Measurements from ENCODE around the gene ZMIZ1. TPM values are rescaled to one million over a fixed set of nuclear protein-coding genes. Genes with fewer than 3 reads are reported as not detected.

The ZMIZ1 gene
- total RNA-seq, 1 donor from 2014 or later: 6.3 TPM

GRCh38 chr10:79193694-79194382 is 125.1 kb downstream of the ZMIZ1 start:
- DNase-seq (ENCODE audit: low read depth) (no peak), FAIRE-seq (peak; percentile 40)
- H3K36me3 ChIP-seq (ENCODE audit: control insufficient read depth, insufficient read depth, low read length): peaks cover 9% of the 10 kb centered on the region
- H3K4me3 ChIP-seq (ENCODE audit: low read depth, low read length): no peak overlapping the region
- H3K27me3 ChIP-seq (ENCODE audit: control insufficient read depth, insufficient read depth, low read length): no peaks in the 10 kb centered on the region
- no peak for TF ChIP-seq CTCF (IDR thresholded peaks at IDR 0.05; ENCODE audit: insufficient read depth, low read length, severe bottlenecking)

DNA sequence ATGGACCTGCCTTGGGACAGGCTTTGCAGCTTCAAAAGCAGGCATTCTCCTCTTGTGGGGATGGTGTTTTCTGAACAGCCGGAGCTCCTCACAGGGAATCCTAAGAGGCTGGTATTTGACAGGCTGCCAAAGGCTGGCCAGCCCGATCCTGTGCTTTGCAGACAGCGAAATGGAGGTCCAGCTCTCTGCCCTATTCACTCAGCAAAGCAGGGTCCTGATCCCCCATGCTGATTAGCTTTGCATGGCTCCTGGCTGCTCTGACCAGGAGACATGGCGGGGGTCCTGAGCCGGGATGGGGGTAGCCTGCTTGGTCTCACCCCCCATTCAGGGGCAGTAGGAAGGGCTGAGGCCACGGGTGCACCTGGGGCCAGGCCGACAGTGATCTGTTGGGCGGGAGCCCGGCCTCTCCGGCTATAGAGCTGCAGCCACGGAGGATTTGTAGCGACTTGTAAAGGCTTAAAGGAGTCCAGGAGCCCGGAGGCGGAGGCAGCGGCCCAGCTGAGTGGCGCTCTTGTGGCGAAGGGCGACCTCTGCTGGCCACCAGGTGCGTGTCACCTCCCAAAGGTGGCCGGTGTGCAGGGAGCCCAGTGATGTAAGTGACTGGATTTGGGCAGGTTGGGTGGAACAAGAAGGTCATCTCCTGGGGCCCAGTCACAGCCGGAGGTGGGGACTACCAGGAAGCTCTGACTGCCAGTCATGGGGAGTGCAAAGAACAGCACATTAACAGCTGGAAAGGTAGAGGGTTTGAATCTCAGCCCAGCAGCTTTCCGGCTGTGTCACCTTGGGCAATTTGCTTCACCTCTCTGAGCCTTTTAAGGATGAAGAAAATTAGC is 126.5 kb downstream of the ZMIZ1 start:
- DNase-seq (ENCODE audit: low read depth) (peak; percentile 82), FAIRE-seq (no peak)
- Histone ChIP-seq H3K27me3 (ENCODE audit: control insufficient read depth, insufficient read depth, low read length) (no peaks in the 10 kb centered on the region), H3K36me3 (ENCODE audit: control insufficient read depth, insufficient read depth, low read length) (peaks cover 11% of the 10 kb centered on the region), H3K4me3 (ENCODE audit: low read depth, low read length) (no peak overlapping the region)
- peak; percentile 95 for TF ChIP-seq CTCF (IDR thresholded peaks at IDR 0.05; ENCODE audit: insufficient read depth, low read length, severe bottlenecking)

- DNase-seq (ENCODE audit: low read depth) (peak; percentile 32), FAIRE-seq (no peak)
- Histone ChIP-seq H3K27me3 (ENCODE audit: control insufficient read depth, insufficient read depth, low read length) (no peaks in the 10 kb centered on the region), H3K4me3 (ENCODE audit: low read depth, low read length) (no peak overlapping the region), H3K36me3 (ENCODE audit: control insufficient read depth, insufficient read depth, low read length) (peaks cover 18% of the 10 kb centered on the region)
- TF ChIP-seq CTCF (IDR thresholded peaks at IDR 0.05; ENCODE audit: insufficient read depth, low read length, severe bottlenecking): peak; percentile 93
Observed at GRCh38 chr10:79196470-79197461, 128.0 kb downstream of the ZMIZ1 start.

GRCh38 chr10:79197558-79197957 is 128.8 kb downstream of the ZMIZ1 start:
- no peak for TF ChIP-seq CTCF (IDR thresholded peaks at IDR 0.05; ENCODE audit: insufficient read depth, low read length, severe bottlenecking)
- no peak overlapping the region for H3K4me3 ChIP-seq (ENCODE audit: low read depth, low read length)
- DNase-seq (ENCODE audit: low read depth) (no peak), FAIRE-seq (no peak)
- no peaks in the 10 kb centered on the region for H3K27me3 ChIP-seq (ENCODE audit: control insufficient read depth, insufficient read depth, low read length)
- peaks cover 20% of the 10 kb centered on the region for H3K36me3 ChIP-seq (ENCODE audit: control insufficient read depth, insufficient read depth, low read length)

GRCh38 chr10:79200346-79200745 is 131.6 kb downstream of the ZMIZ1 start:
- no peaks in the 10 kb centered on the region for H3K27me3 ChIP-seq (ENCODE audit: control insufficient read depth, insufficient read depth, low read length)
- no peak for TF ChIP-seq CTCF (IDR thresholded peaks at IDR 0.05; ENCODE audit: insufficient read depth, low read length, severe bottlenecking)
- FAIRE-seq: no peak
- no peak overlapping the region for H3K4me3 ChIP-seq (ENCODE audit: low read depth, low read length)
- H3K36me3 ChIP-seq (ENCODE audit: control insufficient read depth, insufficient read depth, low read length): peaks cover 33% of the 10 kb centered on the region
- DNase-seq (ENCODE audit: low read depth): no peak

Measured in bronchial epithelial cell (primary cell).